Measurements from ENCODE around the gene GALNT18. TPM values are rescaled to one million over a fixed set of nuclear protein-coding genes. Genes with fewer than 3 reads are reported as not detected.

The GALNT18 gene
- total and polyA plus RNA-seq, 2 donors (not counting 3 experiments of a cell fraction or from before 2014, with no cell fraction given) = 0.17 to 0.18 TPM

DNA sequence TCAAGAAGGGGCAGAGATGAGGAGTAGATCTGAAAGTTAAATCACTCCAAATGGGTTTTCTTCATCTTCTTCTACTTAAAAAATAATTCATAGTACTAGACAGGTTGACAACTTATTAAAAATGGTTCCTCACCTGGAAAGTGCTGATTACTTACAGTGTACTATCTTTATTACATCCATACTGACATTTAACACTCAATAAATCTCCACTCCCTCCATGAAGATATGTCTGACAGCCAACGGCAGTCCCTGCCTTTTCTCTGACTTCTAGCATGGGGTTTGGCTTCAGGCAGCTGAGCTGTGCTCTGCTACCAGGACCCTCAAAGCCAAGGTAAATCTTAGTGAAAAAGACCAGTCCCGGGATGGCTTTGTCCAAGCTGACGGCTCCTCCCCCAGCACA is 135.4 kb downstream of the GALNT18 start:
- Histone ChIP-seq H3K9ac (replicated peaks; ENCODE audit: extremely low read depth, insufficient read depth, low read length) (no peak overlapping the region), H3K4me2 (ENCODE audit: insufficient read depth, low read length) (no peak overlapping the region), H3K36me3 (ENCODE audit: control insufficient read depth in 2 of 2, extremely low read depth in 1 of 2, insufficient read depth in 2 of 2, low read length in 2 of 2) (no peaks in the 10 kb centered on the region), H3K79me2 (ENCODE audit: control insufficient read depth, insufficient read depth, low read length) (no peaks in the 10 kb centered on the region), H2AFZ (ENCODE audit: low read depth, low read length) (no peak overlapping the region), H3K9me3 (replicated peaks; ENCODE audit: control insufficient read depth, insufficient read depth, low read length) (no peaks in the 10 kb centered on the region), H3K9me1 (replicated peaks; ENCODE audit: control insufficient read depth, extremely low read depth, insufficient read depth, low read length) (no peaks in the 10 kb centered on the region), H3K4me1 (ENCODE audit: control insufficient read depth, extremely low read depth, insufficient read depth, low read length) (no peaks in the 10 kb centered on the region), H3K27ac (ENCODE audit: insufficient read depth, low read depth, low read length) (no peak overlapping the region), H3K4me3 (replicated peaks in 1 of 3; ENCODE audit: insufficient read depth in 1 of 3, low read depth in 1 of 3, low read length in 3 of 3) (no peak overlapping the region), H3K27me3 (ENCODE audit: control insufficient read depth in 2 of 2, insufficient read depth in 2 of 2, low read length in 2 of 2) (no peaks in the 10 kb centered on the region), H4K20me1 (replicated peaks; ENCODE audit: control insufficient read depth, extremely low read depth, insufficient read depth, low read length) (no peaks in the 10 kb centered on the region)
- dilution Hi-C loops (cut with MboI; ENCODE audit: extremely low pct_ligation_motif_present, low sequenced_read_pairs) (no loop called here), intact Hi-C loops (cut with micrococcal nuclease) (no loop called here)
- POLR2A ChIA-PET = no interaction called here
- TF ChIP-seq JUN (IDR thresholded peaks at IDR 0.05; ENCODE audit: borderline replicate concordance, insufficient read depth, insufficient read length, low read depth) = no peak
- TF ChIP-seq MYC (IDR thresholded peaks at IDR 0.05; ENCODE audit: low read depth, low read length) = no peak
- TF ChIP-seq POLR2A (IDR thresholded peaks at IDR 0.05; ENCODE audit: low read depth, low read length) = no peak
- TF ChIP-seq, protein P1, sequence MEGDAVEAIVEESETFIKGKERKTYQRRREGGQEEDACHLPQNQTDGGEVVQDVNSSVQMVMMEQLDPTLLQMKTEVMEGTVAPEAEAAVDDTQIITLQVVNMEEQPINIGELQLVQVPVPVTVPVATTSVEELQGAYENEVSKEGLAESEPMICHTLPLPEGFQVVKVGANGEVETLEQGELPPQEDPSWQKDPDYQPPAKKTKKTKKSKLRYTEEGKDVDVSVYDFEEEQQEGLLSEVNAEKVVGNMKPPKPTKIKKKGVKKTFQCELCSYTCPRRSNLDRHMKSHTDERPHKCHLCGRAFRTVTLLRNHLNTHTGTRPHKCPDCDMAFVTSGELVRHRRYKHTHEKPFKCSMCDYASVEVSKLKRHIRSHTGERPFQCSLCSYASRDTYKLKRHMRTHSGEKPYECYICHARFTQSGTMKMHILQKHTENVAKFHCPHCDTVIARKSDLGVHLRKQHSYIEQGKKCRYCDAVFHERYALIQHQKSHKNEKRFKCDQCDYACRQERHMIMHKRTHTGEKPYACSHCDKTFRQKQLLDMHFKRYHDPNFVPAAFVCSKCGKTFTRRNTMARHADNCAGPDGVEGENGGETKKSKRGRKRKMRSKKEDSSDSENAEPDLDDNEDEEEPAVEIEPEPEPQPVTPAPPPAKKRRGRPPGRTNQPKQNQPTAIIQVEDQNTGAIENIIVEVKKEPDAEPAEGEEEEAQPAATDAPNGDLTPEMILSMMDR (IDR thresholded peaks at IDR 0.05; ENCODE audit: extremely low read depth in 1 of 2, insufficient read depth in 1 of 2, low read depth in 1 of 2, low read length in 2 of 2) = no peak
- no peak for TF ChIP-seq GATA2 (IDR thresholded peaks at IDR 0.05; ENCODE audit: insufficient read depth, insufficient read length, low read depth, low read length)
- TF ChIP-seq EZH2 (IDR thresholded peaks at IDR 0.05; ENCODE audit: borderline replicate concordance, low read depth, low read length, severe bottlenecking) = no peak
- TF ChIP-seq POLR2AphosphoS5 (IDR thresholded peaks at IDR 0.05; ENCODE audit: insufficient read depth, low read depth, low read length) = no peak
- no peak for TF ChIP-seq FOS (IDR thresholded peaks at IDR 0.05; ENCODE audit: borderline replicate concordance, insufficient read depth, low read length)
- TF ChIP-seq, protein P2, sequence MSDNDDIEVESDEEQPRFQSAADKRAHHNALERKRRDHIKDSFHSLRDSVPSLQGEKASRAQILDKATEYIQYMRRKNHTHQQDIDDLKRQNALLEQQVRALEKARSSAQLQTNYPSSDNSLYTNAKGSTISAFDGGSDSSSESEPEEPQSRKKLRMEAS (IDR thresholded peaks at IDR 0.05; ENCODE audit: insufficient read depth, insufficient read length) = no peak
- FAIRE-seq = no peak
- CTCF ChIA-PET = no interaction called here
- no TSS peak for BruUV-seq (replicated peaks)
- DNase-seq (ENCODE audit: low read depth, low spot score) = no peak

Data from endothelial cell of umbilical vein (primary cell).